DND-41 (cell line): Measurements from ENCODE around the gene CDC7.

ENCODE experiments used
- ATAC-seq: fragments of 200-7000 bp; cut with Tn5 transposase; 3 replicates; pipeline ENCODE4 v1.9.1; 2021; ENCODE audit warnings: low read depth; ENCODE audit not compliant: insufficient read depth
- DNase-seq: peaks from one replicate; pipeline ENCODE4 v3.0.0-alpha.2; 2020
- H2AFZ ChIP-seq: 2 replicates; pipeline ENCODE4 v1.6.0; 2012; ENCODE audit warnings: low read depth, low read length
- H3K27ac ChIP-seq: 2 replicates; pipeline ENCODE4 v1.5.1; 2012; ENCODE audit warnings: low read length, inconsistent platforms
- H3K27me3 ChIP-seq: fragments of 200-600 bp; sonication (generic); 2 replicates; pipeline ENCODE4 v1.6.0; 2012; ENCODE audit warnings: low read length, mild to moderate bottlenecking, inconsistent platforms; ENCODE audit not compliant: insufficient read depth, poor library complexity
- H3K36me3 ChIP-seq: 2 replicates; pipeline ENCODE4 v1.5.1; 2012; ENCODE audit warnings: low read length, inconsistent platforms; ENCODE audit not compliant: insufficient read depth
- H3K4me1 ChIP-seq: 2 replicates; pipeline ENCODE4 v1.5.1; 2012; ENCODE audit warnings: mild to moderate bottlenecking, low read length; ENCODE audit not compliant: insufficient read depth
- H3K4me2 ChIP-seq: 2 replicates; pipeline ENCODE4 v1.6.0; 2012; ENCODE audit warnings: mild to moderate bottlenecking, moderate library complexity, low read length, inconsistent platforms; ENCODE audit not compliant: insufficient read depth
- H3K4me3 ChIP-seq, 2 experiments: fragments of 200-600 bp in 1 of 2; shearing (Covaris generic) in 1 of 2; 2 replicates each; pipeline ENCODE4 v1.5.1; 2012 to 2016; ENCODE audit warnings: inconsistent platforms in 2 of 2, low read length in 2 of 2, mild to moderate bottlenecking in 2 of 2, low read depth in 1 of 2, moderate library complexity in 1 of 2
- H3K79me2 ChIP-seq: 2 replicates; pipeline ENCODE4 v1.6.0; 2012; ENCODE audit warnings: low read length, inconsistent platforms; ENCODE audit not compliant: insufficient read depth
- H3K9ac ChIP-seq: 2 replicates; pipeline ENCODE4 v1.6.0; 2012; ENCODE audit warnings: low read depth, mild to moderate bottlenecking, inconsistent platforms, low read length, moderate library complexity
- H3K9me3 ChIP-seq: 2 replicates; pipeline ENCODE4 v1.5.1; 2012; ENCODE audit warnings: low read length, moderate library complexity, mild to moderate bottlenecking, inconsistent platforms; ENCODE audit not compliant: insufficient read depth, severe bottlenecking
- H4K20me1 ChIP-seq: 2 replicates; pipeline ENCODE4 v1.6.0; 2012; ENCODE audit warnings: low read length; ENCODE audit not compliant: insufficient read depth
- CTCF ChIP-seq: IDR thresholded peaks from 2 replicates; pipeline ENCODE4 v1.5.1; 2012; ENCODE audit warnings: borderline replicate concordance, low read length, moderate library complexity, mild to moderate bottlenecking; ENCODE audit not compliant: poor library complexity, severe bottlenecking; ENCODE audit errors: extremely low read depth
- EZH2 ChIP-seq: IDR thresholded peaks from 3 replicates; pipeline ENCODE4 v1.6.1; 2012; ENCODE audit warnings: borderline replicate concordance, low read depth, mild to moderate bottlenecking, moderate library complexity, low read length, inconsistent platforms; ENCODE audit not compliant: severe bottlenecking

CDC7 gene

GRCh38 chr1:91505086-91505485 is 4.4 kb downstream of the CDC7 start:
- no peak for ATAC-seq
- Histone ChIP-seq H3K9ac (peak overlapping the region; percentile 32), H3K27me3 (no peaks in the 10 kb centered on the region), H4K20me1 (peaks cover 45% of the 10 kb centered on the region; the same call in 1 of the 2 replicates), H3K79me2 (peaks cover 93% of the 10 kb centered on the region), H3K4me2 (peak overlapping the region; percentile 72), H3K9me3 (no peaks in the 10 kb centered on the region), H2AFZ (no peak overlapping the region), H3K4me3 (peak overlapping the region in 1 of 2 experiments; percentile 38; a peak in 1 of 4 replicates), H3K36me3 (peaks cover 53% of the 10 kb centered on the region), H3K27ac (peak overlapping the region; percentile 45; the same call in 1 of the 2 replicates), H3K4me1 (peaks cover 57% of the 10 kb centered on the region)
- DNase-seq, result no peak
- TF ChIP-seq EZH2 (no peak), CTCF (no peak)

GRCh38 chr1:91506071-91506470 is 5.4 kb downstream of the CDC7 start:
- TF ChIP-seq CTCF (no peak), EZH2 (no peak)
- H3K9ac ChIP-seq, result no peak overlapping the region

GRCh38 chr1:91507328-91507727 is 6.7 kb downstream of the CDC7 start:
- Histone ChIP-seq H3K9me3 (no peaks in the 10 kb centered on the region), H3K4me2 (peak overlapping the region; percentile 11; the same call in 1 of the 2 replicates), H3K4me1 (peaks cover 45% of the 10 kb centered on the region), H2AFZ (no peak overlapping the region), H3K27ac (no peak overlapping the region), H3K79me2 (peaks cover 89% of the 10 kb centered on the region), H3K9ac (no peak overlapping the region), H3K27me3 (no peaks in the 10 kb centered on the region), H3K36me3 (peaks cover 76% of the 10 kb centered on the region), H4K20me1 (peaks cover 49% of the 10 kb centered on the region; the same call in 1 of the 2 replicates), H3K4me3 (no peak overlapping the region)
- no peak for TF ChIP-seq EZH2
- ATAC-seq (no peak), DNase-seq (no peak)

More at GRCh38 chr1:91506071-91506470, 5.4 kb downstream of the CDC7 start:
- Histone ChIP-seq H3K4me1 (peaks cover 52% of the 10 kb centered on the region), H3K27ac (0 out of 2 replicates have a peak overlapping the region, but pooled peaks have one; percentile 1), H4K20me1 (peaks cover 49% of the 10 kb centered on the region; the same call in 1 of the 2 replicates), H3K27me3 (no peaks in the 10 kb centered on the region), H3K9me3 (no peaks in the 10 kb centered on the region), H3K36me3 (peaks cover 63% of the 10 kb centered on the region), H2AFZ (no peak overlapping the region), H3K4me3 (no peak overlapping the region), H3K79me2 (peaks cover 98% of the 10 kb centered on the region), H3K4me2 (peak overlapping the region; percentile 72; the same call in 1 of the 2 replicates)
- ATAC-seq (no peak), DNase-seq (no peak)

GRCh38 chr1:91510754-91511153 is 10.1 kb downstream of the CDC7 start:
- Histone ChIP-seq H2AFZ (no peak overlapping the region), H3K79me2 (peaks cover 58% of the 10 kb centered on the region), H3K36me3 (peaks cover 85% of the 10 kb centered on the region), H3K27ac (no peak overlapping the region), H4K20me1 (peaks cover 28% of the 10 kb centered on the region; the same call in 1 of the 2 replicates), H3K4me2 (no peak overlapping the region), H3K4me3 (no peak overlapping the region), H3K4me1 (peaks cover 12% of the 10 kb centered on the region), H3K9ac (no peak overlapping the region), H3K27me3 (no peaks in the 10 kb centered on the region), H3K9me3 (no peaks in the 10 kb centered on the region)
- no peak for DNase-seq
- TF ChIP-seq EZH2 (no peak), CTCF (no peak)
- no peak for ATAC-seq
